Left lung (tissue), 10 donors: ENCODE results near the gene AMOTL1. TPM values are rescaled to one million over a fixed set of nuclear protein-coding genes. Genes with fewer than 3 reads are reported as not detected.

Source experiments
- ATAC-seq: fragments of 200-7000 bp; cut with Tn5 transposase; one replicate; pipeline ENCODE4 v1.9.1; 2020; ENCODE audit warnings: moderate library complexity
- DNase-seq, 4 donors: peaks; one replicate each; pipeline ENCODE4 v3.0.0-alpha.2; 2013 to 2020
- H3K27ac ChIP-seq, 2 donors: fragments of 200-600 bp; sonication (generic) in 1 of 2; one replicate each; pipeline versions ENCODE4 v1.5.0 to v1.8.0; 2020 to 2021
- H3K27me3 ChIP-seq, 2 donors: fragments of 200-600 bp; sonication (generic) in 1 of 2; one replicate each; pipeline versions ENCODE4 v1.5.0 to v1.8.0; 2020 to 2021
- H3K36me3 ChIP-seq, 2 donors: fragments of 200-600 bp; sonication (generic) in 1 of 2; one replicate each; pipeline versions ENCODE4 v1.5.0 to v1.8.0; 2020 to 2021
- H3K4me1 ChIP-seq, 2 donors: fragments of 200-600 bp; one replicate each; pipeline ENCODE4 v1.8.0; 2021
- H3K4me3 ChIP-seq, 2 donors: fragments of 200-600 bp; sonication (generic) in 1 of 2; one replicate each; pipeline versions ENCODE4 v1.5.0 to v1.8.0; 2020 to 2021; ENCODE audit warnings: mild to moderate bottlenecking in 1 of 2
- H3K9me3 ChIP-seq, 2 donors: fragments of 200-600 bp; sonication (generic) in 1 of 2; one replicate each; pipeline versions ENCODE4 v1.5.0 to v1.8.0; 2020 to 2021
- CTCF ChIP-seq, 2 donors: fragments of 200-600 bp; sonication (generic) in 1 of 2; IDR thresholded peaks; one replicate each; pipeline versions ENCODE4 v1.5.0 to v1.8.0; 2021; ENCODE audit warnings: antibody characterized with exemption in 2 of 2
- intact Hi-C, 2 donors: fragments of 100-400 bp; cut with DNase I; formaldehyde crosslinking; loops; one replicate each; pipeline versions ENCODE4 v1.11.2 to v1.14.2; 2022
- polyA plus RNA-seq, 6 donors: library from polyadenylated mRNA; unstranded; fragments of 120-200 nt; gene quantifications; one replicate each; pipeline ENCODE4 v1.2.1, GENCODE V29; 2013; ENCODE audit not compliant: insufficient read length in 6 of 6
- total RNA-seq, 2 donors: library from RNA; stranded (reverse); fragmentation: NEBNext Ultra II Directional; extraction: Animal tissue kit (Norgen Biotek cat#: 25700); gene quantifications; one replicate each; pipeline ENCODE4 v1.2.1, GENCODE V29; 2021
- donor health status: DM: no; HTN: yes; CAD: no.
- donor health status: DM: no; HTN: no; CAD: no.

Gene AMOTL1
- total and polyA plus RNA-seq, 8 donors = 42.7 to 67.9 (median 55.5) TPM

- intact Hi-C loops = no loop called here
- H3K4me1 ChIP-seq = peaks cover 24 to 53% of the 10 kb centered on the region in 2 donors
These were observed 14.3 kb downstream of the AMOTL1 start for GRCh38 chr11:94782446-94782845.

GRCh38 chr11:94784884-94785283, 16.7 kb downstream of the AMOTL1 start:
- H3K36me3 ChIP-seq = no peaks in the 10 kb centered on the region
- ATAC-seq = no peak
- no peaks in the 10 kb centered on the region for H3K27me3 ChIP-seq
- peak overlapping the region in 1 of 2 donors; percentile 10 for H3K27ac ChIP-seq
- no peaks in the 10 kb centered on the region for H3K9me3 ChIP-seq
- intact Hi-C loops = no loop called here
- no peak for TF ChIP-seq CTCF (IDR thresholded peaks at IDR 0.05)
- H3K4me3 ChIP-seq = no peak overlapping the region
- no peak for DNase-seq
- H3K4me1 ChIP-seq = peaks cover 37 to 63% of the 10 kb centered on the region in 2 donors

More at GRCh38 chr11:94782446-94782845, 14.3 kb downstream of the AMOTL1 start:
- ATAC-seq (no peak), DNase-seq (no peak)
- no peaks in the 10 kb centered on the region for H3K27me3 ChIP-seq
- H3K9me3 ChIP-seq = no peaks in the 10 kb centered on the region
- no peak overlapping the region for H3K27ac ChIP-seq
- no peak for TF ChIP-seq CTCF (IDR thresholded peaks at IDR 0.05)
- no peak overlapping the region for H3K4me3 ChIP-seq
- H3K36me3 ChIP-seq = no peaks in the 10 kb centered on the region

GRCh38 chr11:94785509-94785908, 17.4 kb downstream of the AMOTL1 start:
- Histone ChIP-seq H3K9me3 (no peaks in the 10 kb centered on the region), H3K36me3 (no peaks in the 10 kb centered on the region), H3K4me3 (no peak overlapping the region), H3K27me3 (no peaks in the 10 kb centered on the region), H3K27ac (peak overlapping the region in 1 of 2 donors; percentile 10), H3K4me1 (peaks cover 37 to 57% of the 10 kb centered on the region in 2 donors)
- intact Hi-C loops = no loop called here
- no peak for TF ChIP-seq CTCF (IDR thresholded peaks at IDR 0.05)
- no peak for DNase-seq
- no peak for ATAC-seq

GRCh38 chr11:94786264-94787126, 18.3 kb downstream of the AMOTL1 start:
- H3K27me3 ChIP-seq = no peaks in the 10 kb centered on the region
- intact Hi-C loops = no loop called here
- DNase-seq = peak in 1 of 4 donors; percentile 31
- peak; percentile 73 for ATAC-seq
- H3K9me3 ChIP-seq = no peaks in the 10 kb centered on the region
- no peak overlapping the region for H3K27ac ChIP-seq
- peak; percentile 54 to 62 for TF ChIP-seq CTCF (IDR thresholded peaks at IDR 0.05)
- H3K36me3 ChIP-seq = no peaks in the 10 kb centered on the region
- peaks cover 31 to 47% of the 10 kb centered on the region in 2 donors for H3K4me1 ChIP-seq
- no peak overlapping the region for H3K4me3 ChIP-seq

- no peak overlapping the region for H3K27ac ChIP-seq
- no peak for ATAC-seq
These were observed 19.6 kb downstream of the AMOTL1 start for GRCh38 chr11:94787801-94788200.

More at GRCh38 chr11:94787801-94788200, 19.6 kb downstream of the AMOTL1 start:
- Histone ChIP-seq H3K36me3 (no peaks in the 10 kb centered on the region), H3K9me3 (no peaks in the 10 kb centered on the region), H3K27me3 (no peaks in the 10 kb centered on the region), H3K4me1 (peaks cover 27 to 41% of the 10 kb centered on the region in 2 donors), H3K4me3 (no peak overlapping the region)
- no peak for TF ChIP-seq CTCF (IDR thresholded peaks at IDR 0.05)
- intact Hi-C loops = no loop called here
- no peak for DNase-seq
